GM21515 (cell line): ENCODE measurements around the gene NECTIN4.
A peak's percentile ranks its signal among the peaks of the same experiment; 100 is the strongest.

Source experiments
- ATAC-seq: cut with Tn5 transposase; IDR thresholded peaks from one replicate; pipeline ENCODE4 v1.9.1; 2021; ENCODE audit not compliant: unreplicated experiment

NECTIN4 gene

DNA sequence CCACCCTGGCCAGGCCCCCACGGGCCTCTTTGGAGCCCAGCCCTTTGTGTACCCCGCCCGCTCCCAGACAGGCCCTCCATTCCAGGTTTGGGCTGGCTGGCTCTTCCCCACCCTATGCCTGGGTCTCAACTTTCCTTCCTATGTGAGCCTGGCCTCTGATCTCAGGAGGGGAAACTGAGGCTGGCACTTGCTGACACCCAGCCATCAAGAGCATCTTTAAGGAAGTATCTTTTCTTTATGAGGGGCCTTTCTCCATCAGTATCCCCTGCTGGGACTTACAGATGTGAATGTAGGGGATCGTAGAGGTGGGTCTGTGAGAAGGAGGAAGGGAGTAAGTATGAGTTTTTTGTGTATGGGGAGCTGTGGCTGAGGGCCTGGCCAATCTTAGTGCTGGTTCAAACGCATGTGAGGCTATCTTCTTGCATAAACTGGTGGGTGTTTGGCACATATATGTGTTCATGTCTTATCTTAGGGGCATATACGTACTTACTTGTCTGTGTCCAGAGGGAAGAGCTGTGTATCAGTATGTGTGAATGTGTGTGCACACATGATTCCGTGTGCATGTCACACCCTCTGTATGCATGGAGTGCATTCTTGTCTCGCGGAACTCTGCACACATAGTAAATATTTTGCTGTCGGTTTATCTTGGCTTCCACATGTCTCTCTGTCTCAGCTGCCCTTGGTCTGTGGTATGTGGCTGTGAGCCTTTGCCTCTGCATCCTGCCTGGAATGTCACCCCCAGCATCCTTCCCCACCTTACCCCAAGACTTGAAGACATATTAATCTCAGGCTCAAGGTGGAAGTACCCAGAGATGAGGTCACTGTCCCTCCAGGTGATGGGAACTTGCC is 5.4 kb downstream of the NECTIN4 start:
- no peak for ATAC-seq

DNA sequence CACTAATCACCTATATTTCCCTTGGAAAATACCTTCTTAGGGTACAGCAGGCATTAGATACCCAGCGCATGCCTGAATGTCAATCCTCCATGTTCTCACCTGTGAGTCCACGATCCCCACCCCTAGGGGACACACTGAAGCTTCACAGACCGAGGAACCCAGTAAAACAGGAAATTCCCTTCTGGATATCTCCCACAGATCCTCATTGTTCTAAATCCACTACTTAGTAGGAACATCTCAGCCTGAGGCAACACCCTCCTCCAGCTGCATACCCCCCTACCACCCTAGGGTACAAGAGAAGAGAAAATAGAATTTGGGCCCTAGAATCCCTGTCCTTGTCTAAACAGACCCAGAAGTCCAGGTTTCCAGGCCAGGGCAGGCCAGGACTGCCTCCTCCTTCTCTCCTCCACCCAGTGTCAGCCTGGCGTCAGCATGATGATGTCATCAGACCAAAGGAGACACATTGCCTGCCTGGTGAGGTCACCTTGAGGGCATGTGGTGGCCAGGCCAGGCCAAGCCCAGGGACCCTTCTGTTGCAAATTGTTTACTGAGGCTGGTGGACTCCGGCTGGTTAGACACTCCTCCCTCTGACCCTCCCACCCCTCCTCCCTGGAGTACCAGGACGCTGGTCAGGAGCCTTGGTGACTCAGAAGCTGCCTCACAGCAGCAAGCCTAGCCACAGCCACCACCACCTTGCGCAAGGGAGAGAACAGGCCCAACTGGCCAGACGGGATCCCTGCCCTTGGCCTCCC is 6.2 kb downstream of the NECTIN4 start:
- no peak for ATAC-seq

DNA sequence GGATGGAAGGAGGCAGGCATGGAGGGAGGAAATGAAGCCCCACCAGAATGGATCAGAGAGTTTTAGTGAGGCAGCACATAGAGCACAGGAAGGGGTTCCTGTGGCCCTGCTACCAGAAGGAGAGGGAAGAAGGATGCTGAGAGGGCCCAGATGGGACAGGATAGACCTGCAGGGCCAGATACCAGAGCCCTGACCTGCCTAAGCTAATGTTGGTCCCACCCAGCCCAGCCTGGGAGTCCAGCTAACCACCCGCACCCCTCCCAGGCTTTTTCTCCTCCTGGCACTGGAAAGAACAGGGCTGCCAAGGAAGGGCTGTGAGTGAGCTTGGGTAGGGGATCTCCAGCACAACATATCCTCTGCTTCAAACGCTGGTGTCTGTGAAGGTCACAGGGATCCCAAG is 6.9 kb downstream of the NECTIN4 start:
- ATAC-seq = no peak

DNA sequence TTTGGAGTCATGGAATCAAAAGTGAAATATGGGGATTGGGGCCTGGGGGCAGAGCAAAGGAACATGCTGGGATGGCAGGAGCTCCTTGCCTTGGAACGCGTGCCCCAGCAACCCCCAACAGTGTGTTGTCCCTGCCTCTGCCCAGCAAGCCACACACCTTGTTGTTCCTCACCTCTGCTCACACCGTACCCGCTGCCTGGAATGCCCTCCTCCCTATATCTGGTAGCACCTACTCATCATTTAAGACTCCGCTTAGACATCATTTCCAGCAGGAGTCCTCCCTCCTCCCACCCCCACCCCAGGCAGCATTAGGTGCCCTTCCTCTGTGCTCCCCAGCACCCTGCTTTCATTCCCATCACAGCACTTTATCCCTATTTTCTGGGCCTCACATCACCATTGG is 7.8 kb downstream of the NECTIN4 start:
- ATAC-seq = no peak

DNA sequence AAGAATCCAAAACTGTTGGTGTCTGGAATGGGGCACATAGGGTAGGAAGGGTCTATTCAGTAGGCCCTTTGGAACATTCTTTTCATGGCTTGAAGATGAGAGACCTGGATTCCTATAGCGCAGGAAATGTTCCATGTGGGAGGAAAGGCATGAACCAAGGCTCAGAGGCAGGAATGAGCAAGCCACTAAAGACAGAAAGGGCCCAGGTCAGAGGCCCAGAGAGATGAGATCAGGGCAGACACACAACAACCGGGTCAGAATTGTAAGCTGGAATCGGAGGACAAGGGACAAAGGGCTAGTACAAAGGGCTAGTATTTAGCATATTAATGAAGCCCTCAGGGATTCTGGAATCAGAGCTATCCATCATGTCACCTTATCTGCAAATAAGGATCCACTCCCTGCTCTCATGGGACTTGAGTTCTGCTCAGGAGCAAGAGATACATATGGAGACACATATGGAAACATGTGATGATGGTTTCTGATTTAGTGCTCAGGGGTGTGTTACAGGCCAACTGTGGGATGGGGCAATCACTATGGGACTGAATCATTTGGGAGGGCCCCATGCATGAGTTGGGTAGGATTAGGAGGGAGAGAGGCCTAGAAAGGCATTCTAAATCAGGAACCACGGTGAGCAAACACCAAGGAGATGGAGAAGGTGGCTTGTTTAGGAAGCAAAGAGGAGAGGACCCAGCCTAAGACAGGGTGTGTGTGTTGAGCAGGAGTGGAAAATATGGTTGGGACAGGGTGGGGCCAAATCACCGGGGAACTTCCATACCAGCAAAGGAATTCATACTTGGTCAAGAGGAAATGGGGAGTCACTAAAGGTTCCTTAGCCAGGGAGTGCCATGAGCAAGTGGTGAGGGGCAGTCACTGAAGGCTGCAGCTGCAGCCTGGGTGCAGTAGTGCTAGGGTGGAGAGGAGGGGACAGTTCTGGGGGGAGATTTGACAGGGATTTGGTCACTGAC is 8.6 kb downstream of the NECTIN4 start:
- ATAC-seq = no peak

DNA sequence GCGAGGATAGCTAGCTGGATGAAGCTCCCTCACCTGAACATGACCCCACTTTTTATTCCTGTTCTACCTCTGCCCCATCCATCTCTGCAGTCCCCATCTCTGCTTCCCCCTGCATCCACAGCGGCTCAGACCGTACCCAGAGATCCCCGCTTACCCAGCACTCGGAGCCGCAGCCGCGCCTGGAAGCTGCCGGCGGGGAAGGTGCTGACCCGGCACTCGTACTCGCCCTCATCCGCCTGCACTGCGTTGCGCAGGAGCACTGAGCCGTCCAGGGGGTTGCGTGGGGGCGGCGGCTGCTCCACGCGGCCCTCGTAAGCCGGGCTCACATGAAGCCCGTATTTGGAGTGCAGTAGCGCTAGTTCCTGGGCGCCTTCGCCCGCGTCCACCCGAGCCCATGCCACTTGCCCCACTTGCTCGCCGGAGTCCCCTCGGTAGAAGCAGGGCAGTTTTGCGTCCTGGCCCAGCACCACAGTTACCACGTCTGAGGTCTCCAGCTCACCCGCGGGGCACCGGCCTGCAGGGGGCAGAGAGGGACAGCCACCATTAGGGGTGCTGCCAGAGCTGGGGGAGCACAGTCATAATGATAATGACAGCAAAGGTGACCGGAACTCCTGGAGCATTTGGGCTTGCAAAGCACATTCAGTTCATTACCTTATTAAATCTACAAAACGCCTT is 9.8 kb downstream of the NECTIN4 start:
- no peak for ATAC-seq

DNA sequence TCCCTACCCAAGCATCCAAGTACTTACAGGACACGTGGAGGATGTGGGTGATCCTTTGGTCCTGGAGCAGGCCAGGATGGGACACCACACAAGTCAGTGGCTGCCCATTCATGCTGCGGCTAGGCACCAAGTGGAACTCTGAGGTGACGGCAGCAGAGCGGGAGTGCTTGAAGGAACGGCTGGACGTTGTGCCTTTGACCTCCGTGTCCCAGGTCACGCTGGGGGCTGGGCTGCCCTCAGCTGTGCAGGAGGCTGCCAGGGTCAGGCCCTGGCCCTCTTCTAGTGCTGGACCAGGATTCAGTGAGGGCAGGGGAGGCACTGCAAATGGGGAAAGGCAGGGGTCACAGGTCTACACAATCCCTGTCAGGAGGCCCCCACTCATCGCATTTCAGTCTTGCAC is 11.9 kb downstream of the NECTIN4 start:
- ATAC-seq = no peak

DNA sequence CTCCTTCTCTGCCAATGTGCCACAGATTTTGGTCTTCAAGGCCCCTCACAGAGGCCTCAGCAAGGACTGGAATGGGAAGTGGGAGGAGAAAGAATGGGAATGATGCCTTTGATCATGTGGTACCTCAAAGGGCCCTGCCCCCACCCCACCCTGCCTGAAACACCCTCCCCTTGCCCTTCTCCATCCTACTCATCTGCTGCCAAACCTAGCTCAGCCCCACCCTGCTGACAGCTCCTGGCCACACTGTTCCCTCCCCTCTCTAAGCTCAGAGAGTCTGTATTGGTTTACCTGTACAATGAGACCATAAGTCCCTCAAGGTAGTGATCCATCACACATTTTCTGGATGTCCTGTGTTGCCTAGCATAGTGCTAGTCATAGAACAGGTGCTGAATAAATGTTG is 12.9 kb downstream of the NECTIN4 start:
- no peak for ATAC-seq

DNA sequence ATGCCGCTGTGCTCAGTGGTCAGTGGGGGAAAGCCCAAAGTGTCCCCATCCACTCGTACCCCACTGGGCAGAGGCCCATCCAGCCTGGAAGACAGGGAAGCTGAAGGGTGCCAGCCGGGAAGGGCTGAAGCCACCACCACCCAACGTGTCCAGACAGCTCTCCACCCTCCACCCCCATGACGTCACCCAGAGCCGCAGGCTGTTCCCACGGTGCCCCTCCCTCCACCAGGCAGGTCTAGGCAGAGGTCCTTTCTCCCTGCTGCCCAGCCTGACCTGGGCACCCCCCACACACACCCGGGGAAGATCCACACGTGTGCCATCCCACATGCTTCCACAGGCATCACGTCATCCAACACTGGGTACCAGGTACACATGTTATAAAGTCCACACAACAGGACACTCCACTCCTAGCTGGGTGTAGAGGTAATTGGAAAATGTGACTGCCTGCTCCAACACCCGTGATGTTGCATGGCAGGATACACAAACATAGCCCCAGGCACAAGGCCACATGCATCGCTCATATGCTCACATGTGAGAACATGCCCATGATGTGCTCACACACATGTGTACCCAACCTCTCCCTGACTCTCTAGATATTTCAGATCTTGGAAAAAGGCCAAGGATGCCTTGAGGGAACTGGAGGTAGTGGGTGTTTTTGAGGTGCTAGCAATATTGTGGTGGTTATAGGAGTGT is 14.5 kb downstream of the NECTIN4 start:
- no peak for ATAC-seq

DNA sequence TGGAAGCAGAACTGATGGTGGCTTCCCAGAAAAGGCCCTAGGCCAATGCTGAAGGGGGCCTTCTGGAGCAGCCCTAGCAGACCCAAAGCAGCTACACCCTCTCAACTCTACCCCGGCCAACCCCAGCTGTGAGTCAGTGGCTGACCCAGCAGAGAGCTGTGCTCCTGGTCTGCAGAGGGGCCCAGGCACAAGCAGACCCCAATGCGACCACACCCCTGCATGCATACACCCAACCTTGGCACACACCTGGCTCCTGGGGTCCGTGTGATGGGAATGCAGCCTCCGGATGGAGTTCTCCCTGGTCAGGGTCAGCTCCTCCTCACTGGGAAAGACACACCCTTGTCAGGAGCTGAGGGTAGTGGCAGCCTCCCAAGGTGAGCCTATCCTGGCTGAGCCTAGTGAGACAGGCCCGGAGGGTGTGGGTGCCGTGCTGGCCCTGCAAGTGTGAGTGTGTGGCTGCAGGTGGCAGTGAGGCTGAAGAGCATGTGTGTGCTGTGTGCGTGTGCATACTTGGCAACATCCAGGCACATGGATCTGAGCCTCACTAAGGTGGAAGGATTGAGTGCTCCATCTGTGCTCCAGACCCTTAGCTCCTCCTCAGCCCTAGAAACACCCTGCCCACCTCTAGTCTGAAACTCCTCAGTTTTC is 15.8 kb downstream of the NECTIN4 start:
- no peak for ATAC-seq

DNA sequence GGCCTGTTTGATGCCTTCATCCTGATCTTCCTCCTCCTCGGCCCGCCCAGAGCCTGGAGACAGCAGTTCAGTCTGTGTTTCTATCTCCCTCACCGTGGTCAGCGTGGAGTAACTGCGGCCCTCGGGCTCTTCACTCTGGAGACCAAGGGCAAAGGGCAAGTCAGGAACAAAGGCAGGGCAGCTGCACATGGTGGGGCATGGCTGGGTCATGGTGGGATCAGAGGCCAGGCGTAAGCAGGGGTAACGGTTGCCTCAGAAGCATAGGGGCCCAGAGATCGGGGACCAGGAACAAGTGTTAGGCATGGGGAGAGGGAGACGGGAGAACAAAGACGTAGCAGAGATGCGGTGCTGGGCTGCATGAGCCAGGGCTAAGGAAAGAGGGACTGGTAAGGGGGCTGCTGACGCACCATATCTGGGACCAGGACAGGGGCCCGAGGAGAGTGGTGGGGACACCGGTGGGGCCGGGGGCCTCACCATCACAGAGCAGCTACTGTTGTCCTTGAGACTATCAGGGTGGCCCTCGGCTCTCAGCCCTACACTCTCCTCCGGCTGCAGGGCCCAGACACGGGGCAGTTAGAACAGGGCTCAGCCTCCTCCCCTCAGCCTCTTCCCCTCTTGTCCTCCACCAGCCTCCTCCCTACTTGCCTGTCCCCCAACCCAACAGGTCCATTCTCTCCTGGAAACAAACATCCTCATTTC is 16.5 kb downstream of the NECTIN4 start:
- no peak for ATAC-seq

DNA sequence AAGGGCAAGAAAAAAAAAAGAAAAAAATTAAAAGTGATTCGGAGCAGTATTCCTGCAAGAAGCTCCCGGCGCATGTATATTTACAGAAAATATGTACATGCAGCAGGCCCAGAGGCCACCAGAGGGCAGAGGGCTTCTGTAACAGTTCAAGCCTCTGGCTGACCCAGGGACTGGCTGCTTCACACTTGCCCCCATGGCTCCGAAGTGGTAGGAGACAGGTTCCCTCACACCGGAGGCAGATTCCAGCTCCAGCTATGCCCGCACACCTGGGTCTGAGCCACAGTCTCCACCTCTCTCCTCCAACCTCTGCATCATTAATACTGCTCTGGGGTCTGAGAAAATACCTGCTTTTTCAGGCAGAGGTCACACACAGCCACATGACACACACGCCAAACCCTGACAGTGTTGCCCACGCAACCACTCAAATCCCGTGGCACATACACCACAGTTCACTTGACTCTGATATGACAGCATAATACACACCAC is 17.4 kb downstream of the NECTIN4 start:
- no peak for ATAC-seq

DNA sequence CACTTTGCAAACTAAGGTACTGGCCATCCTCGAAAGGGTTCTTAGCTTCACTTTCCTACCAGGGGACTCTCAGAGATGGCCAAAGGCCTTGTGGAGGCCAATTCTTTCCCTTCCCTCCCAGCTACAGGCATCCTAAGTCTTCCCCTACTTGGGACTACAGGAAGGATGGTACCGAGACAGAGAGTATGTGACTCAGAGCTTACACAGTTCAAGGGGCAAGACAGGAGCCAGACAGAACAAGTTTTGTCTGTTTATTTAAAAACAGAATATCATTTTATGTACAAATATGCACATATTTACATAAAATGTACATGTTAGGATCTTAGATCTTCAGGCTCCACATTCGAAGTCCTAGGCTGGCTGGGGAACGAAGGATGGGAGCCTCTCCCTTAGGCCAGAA is 18.6 kb downstream of the NECTIN4 start:
- ATAC-seq = no peak

DNA sequence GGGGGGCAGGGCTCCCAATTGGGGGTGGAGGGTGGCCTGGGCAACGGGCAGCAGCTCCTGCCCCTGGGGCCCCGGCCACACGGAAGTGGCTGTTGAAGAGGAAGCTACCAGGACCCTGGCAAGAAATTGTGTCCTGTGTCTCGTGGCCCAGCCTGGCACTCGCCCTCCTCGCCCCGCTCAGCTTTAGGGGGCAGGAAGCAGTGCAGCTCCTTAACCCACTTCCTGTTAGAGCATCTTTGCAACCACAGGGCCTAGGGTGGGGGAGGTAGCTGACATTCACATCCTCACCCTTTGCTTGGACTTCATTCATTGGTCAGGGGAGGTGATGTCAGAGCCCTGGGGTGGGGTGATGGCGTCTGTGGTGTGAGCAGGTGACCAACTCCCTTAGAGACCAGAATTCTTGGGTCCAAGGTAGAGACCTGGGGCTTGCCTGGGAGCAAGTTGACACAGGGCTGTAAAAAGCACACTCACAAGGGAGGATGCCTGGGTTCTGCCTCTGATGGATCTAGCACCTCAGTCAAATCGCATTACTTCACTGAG is 19.6 kb downstream of the NECTIN4 start, which contains the start of gene ARHGAP30:
ARHGAP30 (minus strand) TSS at position 161 of the 540 bp plus-strand sequence. CDS start 267 bp downstream, outside the sequence.
- peak; percentile 80 for ATAC-seq

DNA sequence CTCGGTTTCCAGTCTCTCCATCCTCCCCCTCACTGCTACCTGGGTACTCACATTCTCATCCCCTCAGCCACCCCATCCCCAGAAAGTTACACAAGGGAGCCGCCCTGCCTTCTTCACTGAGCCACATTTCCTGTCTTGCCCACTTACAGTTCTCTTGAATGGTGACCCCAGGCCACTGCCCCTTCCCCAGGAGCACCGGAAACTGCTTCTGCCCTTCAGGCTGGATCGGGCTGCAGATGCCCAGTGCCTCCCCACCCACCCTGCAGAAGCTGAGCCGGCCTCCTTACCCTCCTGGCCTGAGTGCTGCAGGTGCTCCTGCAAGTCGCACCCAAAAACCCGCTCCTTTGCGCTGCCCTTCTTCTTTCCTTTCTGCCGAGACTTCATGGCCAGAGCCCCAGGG is 20.1 kb downstream of the NECTIN4 start:
- ATAC-seq = no peak

DNA sequence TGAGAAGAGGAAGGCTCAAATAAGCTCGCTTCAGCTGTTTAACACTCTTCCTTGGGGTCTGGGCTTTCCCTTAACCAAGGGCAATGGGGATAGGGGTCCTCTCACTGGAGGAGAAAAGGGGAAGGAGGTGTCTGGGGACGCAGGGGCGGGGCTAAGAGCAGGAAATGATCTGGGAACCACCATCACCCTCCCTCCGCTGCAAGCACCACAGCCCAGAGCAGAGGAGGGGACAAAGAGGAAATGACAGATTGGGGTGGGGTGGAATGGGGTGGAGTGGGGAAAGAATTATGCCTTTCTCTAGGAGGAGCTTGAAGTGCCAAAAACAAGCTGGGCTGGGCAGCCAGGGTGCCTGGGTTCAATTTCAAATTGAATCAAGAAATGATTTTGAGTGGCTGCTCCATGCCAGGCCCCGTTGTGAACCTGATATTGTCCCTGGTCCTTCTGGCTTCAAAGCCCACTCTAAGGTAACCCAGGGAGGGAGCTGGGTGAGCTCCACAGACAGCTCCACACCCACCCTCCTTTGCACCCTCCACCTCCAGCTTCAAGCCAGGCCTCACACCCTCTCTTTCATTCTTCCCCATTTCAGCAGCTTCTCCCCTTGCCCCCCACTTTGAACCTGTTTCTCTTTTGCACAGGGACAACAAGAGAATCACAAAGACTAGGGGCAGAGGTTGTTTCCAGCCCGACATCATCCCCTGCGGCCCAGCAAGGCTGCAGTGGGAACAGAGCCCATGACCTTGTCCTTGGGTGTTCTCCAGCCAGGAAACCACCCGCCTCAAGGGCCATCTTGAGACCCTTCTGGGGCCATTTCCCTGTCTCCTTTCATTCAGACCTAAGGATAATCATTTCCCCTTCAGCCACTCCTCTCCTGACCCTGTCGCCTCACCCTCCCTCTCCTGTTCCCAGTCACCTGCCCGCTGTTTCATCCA is 20.8 kb downstream of the NECTIN4 start:
- ATAC-seq = peak; percentile 50

DNA sequence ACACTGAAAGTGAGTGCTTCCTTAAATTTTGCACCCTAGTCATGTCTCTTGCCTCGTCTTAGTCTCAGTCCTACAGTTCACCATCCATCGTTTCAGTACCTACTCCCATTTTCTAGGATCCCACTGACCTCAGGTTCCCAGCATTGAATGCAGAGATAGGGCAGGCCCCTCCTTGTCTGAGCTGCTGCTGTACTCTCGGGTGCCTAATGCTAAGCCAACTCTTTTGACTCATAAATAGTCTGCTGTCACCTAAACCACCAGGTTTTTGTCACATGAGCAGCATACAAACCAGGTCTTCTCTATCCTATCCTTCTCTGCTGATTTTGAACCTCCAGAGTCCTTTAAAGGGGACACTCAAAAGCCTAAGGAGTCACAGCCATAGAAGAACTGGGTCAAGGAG is 22.7 kb downstream of the NECTIN4 start:
- no peak for ATAC-seq
